ENCODE measurements around the gene GMPR2.

The GMPR2 gene

DNA sequence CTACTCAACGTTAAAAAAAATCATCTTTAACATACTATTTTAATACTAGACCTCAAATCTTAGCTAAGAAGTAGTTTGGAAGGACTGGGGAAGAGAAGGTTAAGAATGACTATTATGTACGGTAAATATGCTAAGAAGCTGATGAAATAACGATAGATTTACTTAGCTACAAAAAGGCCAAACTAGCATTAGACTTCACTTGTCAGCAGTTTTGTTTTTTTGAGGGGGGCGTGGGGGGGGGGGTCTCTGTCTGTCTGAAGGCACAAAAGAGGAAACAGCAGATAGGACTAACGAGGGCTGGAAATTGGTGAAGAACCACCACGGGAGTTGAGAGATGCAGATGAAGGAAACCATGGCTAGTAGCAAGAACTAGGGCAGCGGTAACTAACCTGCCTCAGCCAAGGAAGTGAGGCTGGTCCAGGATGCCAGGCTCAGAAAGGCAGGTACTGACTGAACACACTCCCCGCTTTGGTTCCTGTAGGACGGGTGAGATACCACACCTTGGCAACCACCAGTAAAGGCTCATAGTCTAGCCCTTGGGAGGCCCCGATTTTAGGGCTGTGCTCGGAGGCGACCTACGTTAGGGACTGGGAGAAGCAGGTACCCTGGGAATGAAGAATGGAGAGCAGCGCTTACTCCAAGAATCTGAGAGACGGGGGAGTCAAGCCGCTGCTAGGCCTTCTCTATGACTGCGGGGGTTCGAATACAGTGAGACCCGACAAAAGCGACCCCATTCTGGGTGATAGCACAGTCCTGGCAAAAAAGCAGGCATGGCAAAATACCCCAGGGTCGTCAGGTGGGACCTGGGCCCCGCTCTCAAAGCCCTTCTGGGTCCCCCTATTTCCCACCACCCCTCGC, 1.2 kb upstream of the GMPR2 start:
- Histone ChIP-seq H3K36me3 (peaks cover 8 to 26% (median 23%) of the 10 kb centered on the region in 3 donors), H3K27ac (peak overlapping the region; percentile 85 to 88), H3K4me1 (peaks cover 0 to 36% (median 29%) of the 10 kb centered on the region in 4 donors), H3K27me3 (no peaks in the 10 kb centered on the region), H3K9me3 (no peaks in the 10 kb centered on the region), H3K4me3 (peak overlapping the region; percentile 75 to 89)
- intact Hi-C loops (cut with DNase I; ENCODE audit: low total_unique reads): no loop called here
- TF ChIP-seq, protein P1, sequence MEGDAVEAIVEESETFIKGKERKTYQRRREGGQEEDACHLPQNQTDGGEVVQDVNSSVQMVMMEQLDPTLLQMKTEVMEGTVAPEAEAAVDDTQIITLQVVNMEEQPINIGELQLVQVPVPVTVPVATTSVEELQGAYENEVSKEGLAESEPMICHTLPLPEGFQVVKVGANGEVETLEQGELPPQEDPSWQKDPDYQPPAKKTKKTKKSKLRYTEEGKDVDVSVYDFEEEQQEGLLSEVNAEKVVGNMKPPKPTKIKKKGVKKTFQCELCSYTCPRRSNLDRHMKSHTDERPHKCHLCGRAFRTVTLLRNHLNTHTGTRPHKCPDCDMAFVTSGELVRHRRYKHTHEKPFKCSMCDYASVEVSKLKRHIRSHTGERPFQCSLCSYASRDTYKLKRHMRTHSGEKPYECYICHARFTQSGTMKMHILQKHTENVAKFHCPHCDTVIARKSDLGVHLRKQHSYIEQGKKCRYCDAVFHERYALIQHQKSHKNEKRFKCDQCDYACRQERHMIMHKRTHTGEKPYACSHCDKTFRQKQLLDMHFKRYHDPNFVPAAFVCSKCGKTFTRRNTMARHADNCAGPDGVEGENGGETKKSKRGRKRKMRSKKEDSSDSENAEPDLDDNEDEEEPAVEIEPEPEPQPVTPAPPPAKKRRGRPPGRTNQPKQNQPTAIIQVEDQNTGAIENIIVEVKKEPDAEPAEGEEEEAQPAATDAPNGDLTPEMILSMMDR (IDR thresholded peaks at IDR 0.05): no peak
- DNase-seq: peak in 1 of 2 donors; percentile 64

- intact Hi-C loops (cut with DNase I; ENCODE audit: low total_unique reads): no loop called here
- peak within 1 kb of the TSS; percentile 85 to 88 for H3K27ac ChIP-seq
- no peaks in the 10 kb centered on the region for H3K9me3 ChIP-seq
- DNase-seq: peak; percentile 95 to 98
- H3K4me1 ChIP-seq: peaks cover 0 to 36% (median 29%) of the 10 kb centered on the region in 4 donors
- no peaks in the 10 kb centered on the region for H3K27me3 ChIP-seq
- TF ChIP-seq, protein P1 (IDR thresholded peaks at IDR 0.05): no peak
- peaks cover 15 to 33% (median 28%) of the 10 kb centered on the region in 3 donors for H3K36me3 ChIP-seq
- peak within 1 kb of the TSS; percentile 75 to 89 for H3K4me3 ChIP-seq
Measured at GRCh38 chr14:24232121-24232644, 546 bp upstream of the GMPR2 start, which contains the start of gene NEDD8. TSS of gene NEDD8 (minus strand) at chr14:24232367. CDS start at chr14:24232267, 100 bp downstream.

DNA sequence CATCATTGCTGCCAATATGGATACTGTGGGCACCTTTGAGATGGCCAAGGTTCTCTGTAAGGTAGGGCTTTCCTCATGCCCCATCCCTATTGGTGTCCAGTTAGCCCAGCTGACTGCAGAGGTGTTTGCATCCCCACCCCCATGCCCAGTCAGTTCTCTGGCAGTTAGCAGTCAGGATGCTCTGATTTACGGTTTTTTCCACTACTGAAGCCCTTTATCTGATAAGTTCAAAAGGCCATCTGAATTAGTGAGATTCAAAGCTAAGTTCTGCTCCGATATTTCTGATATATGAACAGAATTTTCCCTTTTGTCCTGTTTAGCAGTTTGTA, 773 bp downstream of the GMPR2 start:
- TF ChIP-seq, protein P1 (IDR thresholded peaks at IDR 0.05): no peak
- Histone ChIP-seq H3K27me3 (no peaks in the 10 kb centered on the region), H3K9me3 (no peaks in the 10 kb centered on the region), H3K4me1 (peaks cover 0 to 39% (median 29%) of the 10 kb centered on the region in 4 donors), H3K27ac (peak overlapping the region; percentile 85 to 88), H3K36me3 (peaks cover 28 to 38% (median 31%) of the 10 kb centered on the region in 3 donors), H3K4me3 (peak overlapping the region; percentile 75 to 89)
- intact Hi-C loops (cut with DNase I; ENCODE audit: low total_unique reads): no loop called here
- peak in 1 of 2 donors; percentile 47 for DNase-seq

DNA sequence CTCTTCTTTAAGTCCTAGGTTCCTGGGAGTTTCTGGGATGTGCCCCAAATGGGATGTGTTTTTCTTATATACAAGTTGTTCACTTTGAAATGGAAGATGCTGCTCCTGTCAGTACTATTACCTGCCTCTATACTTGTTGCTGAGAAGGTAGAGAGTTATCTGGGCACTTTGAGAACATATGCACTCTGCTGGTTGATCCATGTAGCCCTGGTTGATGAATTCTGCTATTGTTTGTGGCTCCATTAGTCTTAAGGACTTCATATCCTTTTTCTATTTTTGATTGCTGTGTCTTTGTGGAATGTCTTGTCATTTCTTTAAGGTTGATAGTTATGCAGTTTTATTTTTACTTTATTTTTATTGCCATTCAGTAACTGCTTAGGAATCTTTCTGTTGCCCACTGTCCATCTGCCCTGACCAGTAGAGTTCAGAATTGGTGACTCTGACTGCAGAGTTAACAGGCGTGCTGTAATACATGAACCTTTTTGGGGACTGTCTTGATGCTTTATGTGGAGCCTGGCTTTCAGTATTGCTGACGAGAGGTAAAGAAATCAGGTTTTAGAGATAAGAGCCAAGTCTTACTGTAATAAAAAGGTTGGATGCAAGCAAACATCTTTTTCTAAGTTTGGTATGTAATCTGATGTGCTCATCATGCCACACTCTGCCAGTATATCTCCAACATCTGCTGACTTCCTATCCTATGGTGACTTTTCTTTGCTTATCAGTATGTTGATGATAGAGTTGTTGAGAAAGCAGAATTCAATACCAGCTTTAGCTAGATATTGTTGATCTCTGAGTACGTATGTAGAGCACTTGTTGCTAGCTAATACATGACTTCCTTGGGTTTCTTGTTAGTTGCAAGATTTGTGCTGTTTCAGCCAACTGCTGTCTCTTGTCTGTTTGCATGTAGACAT, 1.6 kb downstream of the GMPR2 start:
- Histone ChIP-seq H3K4me3 (no peak overlapping the region), H3K9me3 (no peaks in the 10 kb centered on the region), H3K27ac (peak overlapping the region in 1 of 2 donors; percentile 88), H3K36me3 (peaks cover 34 to 46% (median 38%) of the 10 kb centered on the region in 3 donors), H3K27me3 (no peaks in the 10 kb centered on the region), H3K4me1 (peaks cover 0 to 48% (median 29%) of the 10 kb centered on the region in 4 donors)
- TF ChIP-seq, protein P1 (IDR thresholded peaks at IDR 0.05): no peak
- intact Hi-C loops (cut with DNase I; ENCODE audit: low total_unique reads): no loop called here
- DNase-seq: no peak
